GM12891 (cell line): ENCODE data around the gene LRP1.

Source experiments
- POLR2A ChIP-seq: IDR thresholded peaks from 2 replicates; pipeline ENCODE4 v1.6.1; 2011; ENCODE audit warnings: low read depth, low read length, control low read depth
- TAF1 ChIP-seq: IDR thresholded peaks from 2 replicates; pipeline ENCODE4 v1.6.1; 2011; ENCODE audit warnings: low read depth, low read length, control low read depth

DNA sequence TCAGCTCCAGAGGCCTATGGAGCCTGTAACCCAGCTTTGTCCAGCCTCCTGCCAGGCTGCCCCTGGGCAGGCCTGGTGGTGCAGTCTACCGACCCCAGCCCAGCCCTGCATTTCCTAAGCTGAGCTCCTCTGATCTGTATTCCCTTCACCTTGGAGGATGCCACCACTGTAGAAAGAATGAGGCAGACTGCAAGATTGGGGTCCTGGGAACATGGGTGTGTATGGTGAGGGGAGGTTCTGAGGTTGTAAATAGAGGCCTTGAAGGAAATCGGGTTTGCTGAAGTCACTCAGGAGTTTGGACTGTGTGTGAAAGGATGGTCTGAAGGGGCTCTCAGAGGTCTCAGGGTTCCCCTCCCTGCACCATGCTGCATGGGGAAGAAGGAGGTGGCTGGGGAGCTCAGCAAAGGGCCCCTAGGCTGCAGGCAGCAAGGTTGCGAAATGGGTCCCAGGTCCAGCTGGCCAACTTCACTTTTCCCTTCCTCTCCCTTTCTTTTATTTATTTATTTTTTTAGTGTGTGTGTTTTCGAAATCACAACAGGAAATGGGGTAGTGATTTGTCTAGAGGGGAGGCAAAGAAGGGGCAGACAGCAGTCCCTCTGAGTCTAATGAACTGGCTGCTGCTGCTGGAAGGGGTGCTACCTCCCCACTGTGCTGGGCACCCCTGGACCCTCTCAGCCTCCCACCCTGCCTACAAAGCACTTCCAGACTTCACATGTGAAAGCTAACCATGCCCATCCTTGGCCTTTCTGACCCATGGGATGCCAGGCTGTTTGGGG is 20.4 kb downstream of the LRP1 start:
- TF ChIP-seq POLR2A (no peak), TAF1 (no peak)
